ENCODE results near the gene UTP4. TPM values are rescaled to one million over a fixed set of nuclear protein-coding genes. Genes with fewer than 3 reads are reported as not detected.

Gene UTP4
- total RNA-seq, 4 donors from 2014 or later = 12.1 to 45.1 (median 31.4) TPM

- H3K4me3 ChIP-seq = peak within 1 kb of the TSS; percentile 67 to 97
- intact Hi-C loops (cut with DNase I; ENCODE audit: low total_unique reads) = no loop called here
- no peaks in the 10 kb centered on the region for H3K9me3 ChIP-seq
- DNase-seq = peak; percentile 92
- H3K27ac ChIP-seq = peak within 1 kb of the TSS; percentile 89 to 95
- H3K4me1 ChIP-seq = peaks cover 0 to 5% of the 10 kb centered on the region in 2 donors
- peak; percentile 96 to 98 for TF ChIP-seq POLR2A (IDR thresholded peaks at IDR 0.05)
- TF ChIP-seq, protein P1, sequence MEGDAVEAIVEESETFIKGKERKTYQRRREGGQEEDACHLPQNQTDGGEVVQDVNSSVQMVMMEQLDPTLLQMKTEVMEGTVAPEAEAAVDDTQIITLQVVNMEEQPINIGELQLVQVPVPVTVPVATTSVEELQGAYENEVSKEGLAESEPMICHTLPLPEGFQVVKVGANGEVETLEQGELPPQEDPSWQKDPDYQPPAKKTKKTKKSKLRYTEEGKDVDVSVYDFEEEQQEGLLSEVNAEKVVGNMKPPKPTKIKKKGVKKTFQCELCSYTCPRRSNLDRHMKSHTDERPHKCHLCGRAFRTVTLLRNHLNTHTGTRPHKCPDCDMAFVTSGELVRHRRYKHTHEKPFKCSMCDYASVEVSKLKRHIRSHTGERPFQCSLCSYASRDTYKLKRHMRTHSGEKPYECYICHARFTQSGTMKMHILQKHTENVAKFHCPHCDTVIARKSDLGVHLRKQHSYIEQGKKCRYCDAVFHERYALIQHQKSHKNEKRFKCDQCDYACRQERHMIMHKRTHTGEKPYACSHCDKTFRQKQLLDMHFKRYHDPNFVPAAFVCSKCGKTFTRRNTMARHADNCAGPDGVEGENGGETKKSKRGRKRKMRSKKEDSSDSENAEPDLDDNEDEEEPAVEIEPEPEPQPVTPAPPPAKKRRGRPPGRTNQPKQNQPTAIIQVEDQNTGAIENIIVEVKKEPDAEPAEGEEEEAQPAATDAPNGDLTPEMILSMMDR (IDR thresholded peaks at IDR 0.05) = no peak
- H3K36me3 ChIP-seq = no peaks in the 10 kb centered on the region
- H3K27me3 ChIP-seq = no peaks in the 10 kb centered on the region
These were observed 54.4 kb downstream of the UTP4 start, which contains the start of gene SNTB2 for GRCh38 chr16:69186642-69187445. TSS of gene SNTB2 (plus strand) at chr16:69187164. CDS start at chr16:69187167, 3 bp downstream.

- TF ChIP-seq, protein P1 (IDR thresholded peaks at IDR 0.05) = no peak
- TF ChIP-seq POLR2A (IDR thresholded peaks at IDR 0.05) = no peak
- intact Hi-C loops (cut with DNase I; ENCODE audit: low total_unique reads) = no loop called here
- Histone ChIP-seq H3K4me3 (peak overlapping the region; percentile 67 to 97), H3K9me3 (no peaks in the 10 kb centered on the region), H3K27ac (peak overlapping the region; percentile 89 to 95), H3K4me1 (peaks cover 4 to 5% of the 10 kb centered on the region in 2 donors), H3K36me3 (no peaks in the 10 kb centered on the region), H3K27me3 (no peaks in the 10 kb centered on the region)
- peak; percentile 49 to 53 for DNase-seq
These were observed 55.2 kb downstream of the UTP4 start for GRCh38 chr16:69187446-69188235.

- Histone ChIP-seq H3K27ac (peak overlapping the region; percentile 89 to 95), H3K4me1 (peaks cover 4 to 5% of the 10 kb centered on the region in 2 donors), H3K9me3 (no peaks in the 10 kb centered on the region), H3K4me3 (peak overlapping the region; percentile 67 to 97), H3K36me3 (no peaks in the 10 kb centered on the region), H3K27me3 (no peaks in the 10 kb centered on the region)
- no peak for DNase-seq
- intact Hi-C loops (cut with DNase I; ENCODE audit: low total_unique reads) = no loop called here
- TF ChIP-seq, protein P1 (IDR thresholded peaks at IDR 0.05) = no peak
- no peak for TF ChIP-seq POLR2A (IDR thresholded peaks at IDR 0.05)
These were observed 55.7 kb downstream of the UTP4 start for GRCh38 chr16:69188236-69188549.

DNA sequence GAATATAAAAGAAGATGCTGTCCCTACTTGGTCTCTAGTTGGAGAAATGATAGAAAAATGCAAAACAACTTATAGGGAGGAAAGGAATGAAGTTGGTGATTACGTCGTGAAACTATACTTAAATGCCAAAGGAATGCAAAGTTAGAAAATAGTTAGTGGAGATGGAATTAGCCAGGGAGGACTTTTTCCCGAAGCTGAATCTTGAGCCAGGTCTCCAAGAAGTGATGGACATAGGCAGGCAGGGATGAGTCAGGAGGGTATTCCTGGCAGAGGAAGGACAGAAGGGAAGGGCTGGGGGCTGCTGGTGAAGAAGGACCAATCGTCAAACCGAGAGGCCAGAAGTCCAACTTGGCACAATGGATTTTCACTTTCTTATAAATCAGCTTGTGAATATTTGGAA, 56.3 kb downstream of the UTP4 start:
- no peaks in the 10 kb centered on the region for H3K27me3 ChIP-seq
- H3K9me3 ChIP-seq = no peaks in the 10 kb centered on the region
- peaks cover 4 to 5% of the 10 kb centered on the region in 2 donors for H3K4me1 ChIP-seq
- peak overlapping the region; percentile 89 to 95 for H3K27ac ChIP-seq
- no peaks in the 10 kb centered on the region for H3K36me3 ChIP-seq
- TF ChIP-seq POLR2A (IDR thresholded peaks at IDR 0.05) = no peak
- TF ChIP-seq, protein P1 (IDR thresholded peaks at IDR 0.05) = no peak
- intact Hi-C loops (cut with DNase I; ENCODE audit: low total_unique reads) = no loop called here
- H3K4me3 ChIP-seq = peak overlapping the region; percentile 67 to 97
- no peak for DNase-seq
